ENCODE measurements around the gene HID1. TPM values are rescaled to one million over a fixed set of nuclear protein-coding genes. Genes with fewer than 3 reads are reported as not detected.

HID1 gene
- total RNA-seq, 1 experiment from 2014 or later, result 12.7 TPM

GRCh38 chr17:75012096-75012345 is 39.5 kb upstream of the HID1 start:
- Histone ChIP-seq H3K18ac (ENCODE audit: insufficient read length, low read depth, low read length) (peak overlapping the region; percentile 61), H2BK20ac (ENCODE audit: low read depth, low read length, poor library complexity, severe bottlenecking) (no peak overlapping the region), H2BK15ac (ENCODE audit: low read depth, low read length) (no peak overlapping the region), H4K8ac (replicated peaks; ENCODE audit: insufficient read length, low read depth, low read length) (no peak overlapping the region), H3K79me1 (ENCODE audit: insufficient read depth, low read depth, low read length, poor library complexity, severe bottlenecking) (no peaks in the 10 kb centered on the region), H2AK5ac (ENCODE audit: insufficient read length, low read length) (no peak overlapping the region), H3K9ac (ENCODE audit: extremely low read depth, insufficient read length, low read length) (peak overlapping the region; percentile 59), H3K27ac (ENCODE audit: insufficient read length, low read depth, low read length) (peak overlapping the region; percentile 63), H4K91ac (ENCODE audit: insufficient read length, low read depth, low read length) (no peak overlapping the region), H3K27me3 (ENCODE audit: insufficient read depth, low read length) (no peaks in the 10 kb centered on the region), H3K14ac (ENCODE audit: insufficient read depth, low read length) (peak overlapping the region; percentile 60; the same call in 1 of the 2 replicates), H2AFZ (ENCODE audit: low read length) (no peak overlapping the region), H3K9me3 (ENCODE audit: control insufficient read depth, low read depth, low read length) (no peaks in the 10 kb centered on the region), H3K4ac (ENCODE audit: low read depth, low read length) (peak overlapping the region; percentile 27; the same call in 1 of the 2 replicates), H3K56ac (ENCODE audit: insufficient read length, low read depth, low read length) (no peak overlapping the region), H2BK5ac (ENCODE audit: insufficient read length, low read length) (no peak overlapping the region), H3K23me2 (ENCODE audit: insufficient read length, low read depth, low read length, poor library complexity, severe bottlenecking) (peaks cover 10% of the 10 kb centered on the region), H3T11ph (ENCODE audit: low read length) (no peak overlapping the region), H3K4me1 (ENCODE audit: insufficient read depth, low read length) (no peaks in the 10 kb centered on the region; the same call in 1 of the 2 replicates), H3K4me2 (ENCODE audit: insufficient read depth, insufficient read length, low read length) (peak overlapping the region; percentile 97), H2BK12ac (ENCODE audit: insufficient read length, low read depth, low read length) (no peak overlapping the region), H2BK120ac (ENCODE audit: low read depth, low read length, poor library complexity, severe bottlenecking) (peak overlapping the region; percentile 54), H3K79me2 (ENCODE audit: insufficient read depth, low read length) (no peaks in the 10 kb centered on the region), H4K5ac (ENCODE audit: insufficient read length, low read depth, low read length) (no peak overlapping the region), H4K20me1 (ENCODE audit: control insufficient read depth, insufficient read depth, insufficient read length) (no peaks in the 10 kb centered on the region), H3K23ac (ENCODE audit: insufficient read length, low read depth, low read length) (no peak overlapping the region)
- H3K36me3 Mint-ChIP-seq (ENCODE audit: insufficient read depth in 1 of 3, low read depth in 3 of 3), result peaks cover 6 to 16% (median 9%) of the 10 kb centered on the region in 3 experiments; a peak in 4 of 7 replicates
- TF ChIP-seq CTCF (conservative IDR thresholded peaks at IDR 0.05), result no peak
- DNase-seq, result no peak
- peaks cover 2% of the 10 kb centered on the region for H3K27me3 Mint-ChIP-seq (ENCODE audit: low read depth)
- peaks cover 23 to 25% of the 10 kb centered on the region in 2 experiments for H3K4me1 Mint-ChIP-seq
- H3K27ac Mint-ChIP-seq, result peak overlapping the region; percentile 66 to 98 (median 96)
- no peaks in the 10 kb centered on the region for H3K9me3 Mint-ChIP-seq
- H3K4me3 Mint-ChIP-seq, result peak overlapping the region; percentile 87
- no CpG with 5 or more reads among the region's 5 CpGs for WGBS (ENCODE audit: extremely low coverage, insufficient read length, low lambda C conversion rate)

Data from H9 (cell line).